GM19099 (cell line): ENCODE measurements around the gene CEP152.

Experiments
- POLR2A ChIP-seq: IDR thresholded peaks from 3 replicates; pipeline ENCODE4 v1.6.1; 2011; ENCODE audit warnings: low read depth; ENCODE audit not compliant: insufficient read length; ENCODE audit errors: extremely low read depth

CEP152 gene

GRCh38 chr15:48695827-48696573 lies 114.9 kb downstream of the CEP152 start:
- no peak for TF ChIP-seq POLR2A

GRCh38 chr15:48695088-48695826 lies 115.6 kb downstream of the CEP152 start:
- no peak for TF ChIP-seq POLR2A

DNA sequence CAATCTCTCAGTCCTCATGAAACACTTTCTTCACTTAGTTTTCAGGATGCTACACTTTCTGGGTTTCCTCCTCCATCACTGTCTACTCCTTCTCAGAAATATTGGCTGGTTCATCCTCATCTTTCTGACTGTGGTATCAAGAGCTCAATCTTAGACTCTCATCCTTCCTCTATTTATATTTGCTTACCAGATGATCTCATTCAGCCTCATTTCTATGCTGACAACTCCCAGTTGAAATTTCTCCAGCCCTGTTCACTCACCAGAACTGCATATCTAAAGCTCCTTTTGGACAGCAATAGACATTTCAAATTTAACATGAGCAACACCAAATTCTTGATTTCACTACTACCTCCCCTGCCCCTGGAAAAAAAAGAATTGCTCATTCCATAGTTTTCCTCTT lies 117.4 kb downstream of the CEP152 start:
- TF ChIP-seq POLR2A, result no peak

GRCh38 chr15:48688493-48688892 lies 122.4 kb downstream of the CEP152 start:
- TF ChIP-seq POLR2A, result no peak
